NT2/D1 (cell line): ENCODE data around the gene HMGCS1.

Experiments
- YY1 ChIP-seq: IDR thresholded peaks from 2 replicates; pipeline ENCODE4 v1.6.1; 2011; ENCODE audit not compliant: insufficient read length, insufficient read depth
- ZNF274 ChIP-seq: IDR thresholded peaks from 2 replicates; pipeline ENCODE4 v1.6.1; 2011; ENCODE audit warnings: mild to moderate bottlenecking, low read depth, low read length

- TF ChIP-seq ZNF274 (no peak), YY1 (no peak)
Measured at GRCh38 chr5:43313854-43314457, 744 bp upstream of the HMGCS1 start.
